Measurements from ENCODE around the gene ARMC9.

DNA sequence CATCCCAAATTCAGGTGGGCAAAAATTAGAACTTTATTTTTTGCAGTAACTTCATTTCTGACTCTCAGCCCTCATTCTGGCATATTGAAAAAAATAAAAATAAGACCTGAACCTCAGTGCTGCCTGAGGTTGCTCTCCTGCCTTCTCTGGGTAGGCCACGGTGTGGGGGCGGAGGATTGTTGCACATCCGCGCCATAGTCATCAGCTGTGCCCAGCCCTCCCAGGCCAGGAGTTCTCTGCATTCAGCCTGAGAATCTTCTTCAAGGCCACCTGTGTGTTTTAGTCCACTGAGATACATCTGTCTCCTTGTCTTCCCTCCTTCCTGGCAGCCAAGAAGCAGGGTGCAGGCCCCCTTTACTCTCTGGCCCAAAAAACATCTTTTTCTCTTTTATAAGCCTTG, 94.7 kb downstream of the ARMC9 start:
- no peak for TF ChIP-seq ZBTB21 (tag by site-specific recombination; IDR thresholded peaks at IDR 0.05)
- TF ChIP-seq, protein P1, sequence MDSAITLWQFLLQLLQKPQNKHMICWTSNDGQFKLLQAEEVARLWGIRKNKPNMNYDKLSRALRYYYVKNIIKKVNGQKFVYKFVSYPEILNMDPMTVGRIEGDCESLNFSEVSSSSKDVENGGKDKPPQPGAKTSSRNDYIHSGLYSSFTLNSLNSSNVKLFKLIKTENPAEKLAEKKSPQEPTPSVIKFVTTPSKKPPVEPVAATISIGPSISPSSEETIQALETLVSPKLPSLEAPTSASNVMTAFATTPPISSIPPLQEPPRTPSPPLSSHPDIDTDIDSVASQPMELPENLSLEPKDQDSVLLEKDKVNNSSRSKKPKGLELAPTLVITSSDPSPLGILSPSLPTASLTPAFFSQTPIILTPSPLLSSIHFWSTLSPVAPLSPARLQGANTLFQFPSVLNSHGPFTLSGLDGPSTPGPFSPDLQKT (IDR thresholded peaks at IDR 0.05; ENCODE audit: borderline replicate concordance, low read depth, low read length) = no peak
- no peak for TF ChIP-seq ZNF324 (tag by site-specific recombination; IDR thresholded peaks at IDR 0.05)
- no peak for TF ChIP-seq BCL11A (tag by site-specific recombination; IDR thresholded peaks at IDR 0.05; ENCODE audit: low read depth)
- no peak for TF ChIP-seq ZNF549 (tag by site-specific recombination; IDR thresholded peaks at IDR 0.05)
